ENCODE data around the gene GATD1.

Gene GATD1

GRCh38 chr11:794013-794765 is 16.9 kb upstream of the GATD1 start:
- H2BK120ac ChIP-seq (ENCODE audit: low read depth, low read length) = no peak overlapping the region
- no peak overlapping the region for H2BK5ac ChIP-seq (ENCODE audit: low read length)
- no peak overlapping the region for H4K8ac ChIP-seq (ENCODE audit: low read depth, low read length)
- no peak overlapping the region for H3K4ac ChIP-seq (ENCODE audit: low read depth, low read length)
- no peak overlapping the region for H3K56ac ChIP-seq (ENCODE audit: low read length)
- H3K79me2 ChIP-seq (ENCODE audit: control insufficient read depth, insufficient read depth, low read length) = peaks cover 3% of the 10 kb centered on the region
- H3K18ac ChIP-seq (ENCODE audit: low read length) = no peak overlapping the region
- no peaks in the 10 kb centered on the region for H3K4me1 ChIP-seq (ENCODE audit: control insufficient read depth, low read depth, low read length)
- no peak overlapping the region for H3K4me2 ChIP-seq (ENCODE audit: low read length)
- H3K9ac ChIP-seq (ENCODE audit: low read length) = no peak overlapping the region
- no peak overlapping the region for H3K27ac ChIP-seq (ENCODE audit: low read depth, low read length)
- no CpG with 5 or more reads among the region's 31 CpGs for WGBS (ENCODE audit: extremely low coverage, insufficient coverage, low lambda C conversion rate)
- no peak overlapping the region for H2AK5ac ChIP-seq (ENCODE audit: low read length)
- peaks cover 4% of the 10 kb centered on the region for H3K79me1 ChIP-seq (ENCODE audit: low read length)
- DNase-seq = no peak
- H3K36me3 ChIP-seq (ENCODE audit: control insufficient read depth, insufficient read depth, low read length) = no peaks in the 10 kb centered on the region
- no peak overlapping the region for H4K5ac ChIP-seq (ENCODE audit: low read length)
- no peak overlapping the region for H3K23ac ChIP-seq (ENCODE audit: low read length)
- H3K4me3 ChIP-seq (ENCODE audit: low read length) = no peak overlapping the region
- H3K27me3 ChIP-seq (ENCODE audit: insufficient read depth, low read length, poor library complexity) = no peaks in the 10 kb centered on the region
- H2BK15ac ChIP-seq (replicated peaks; ENCODE audit: low read depth) = no peak overlapping the region

GRCh38 chr11:793556-793955 is 16.3 kb upstream of the GATD1 start:
- Histone ChIP-seq H2BK120ac (ENCODE audit: low read depth, low read length) (no peak overlapping the region), H3K4ac (ENCODE audit: low read depth, low read length) (no peak overlapping the region), H3K9ac (ENCODE audit: low read length) (no peak overlapping the region), H3K4me1 (ENCODE audit: control insufficient read depth, low read depth, low read length) (no peaks in the 10 kb centered on the region), H3K79me2 (ENCODE audit: control insufficient read depth, insufficient read depth, low read length) (peaks cover 3% of the 10 kb centered on the region), H3K23ac (ENCODE audit: low read length) (no peak overlapping the region), H3K36me3 (ENCODE audit: control insufficient read depth, insufficient read depth, low read length) (no peaks in the 10 kb centered on the region), H2BK15ac (replicated peaks; ENCODE audit: low read depth) (no peak overlapping the region), H3K27me3 (ENCODE audit: insufficient read depth, low read length, poor library complexity) (no peaks in the 10 kb centered on the region), H3K4me3 (ENCODE audit: low read length) (no peak overlapping the region), H3K4me2 (ENCODE audit: low read length) (no peak overlapping the region), H2AK5ac (ENCODE audit: low read length) (no peak overlapping the region), H2BK5ac (ENCODE audit: low read length) (no peak overlapping the region), H4K5ac (ENCODE audit: low read length) (no peak overlapping the region), H3K56ac (ENCODE audit: low read length) (no peak overlapping the region), H4K8ac (ENCODE audit: low read depth, low read length) (no peak overlapping the region), H3K27ac (ENCODE audit: low read depth, low read length) (no peak overlapping the region), H3K18ac (ENCODE audit: low read length) (no peak overlapping the region), H3K79me1 (ENCODE audit: low read length) (peaks cover 4% of the 10 kb centered on the region)
- WGBS (ENCODE audit: extremely low coverage, insufficient coverage, low lambda C conversion rate) = no CpG with 5 or more reads among the region's 7 CpGs
- DNase-seq = no peak

- no peak overlapping the region for H2AK5ac ChIP-seq (ENCODE audit: low read length)
- peaks cover 4% of the 10 kb centered on the region for H3K79me1 ChIP-seq (ENCODE audit: low read length)
- no peak overlapping the region for H4K8ac ChIP-seq (ENCODE audit: low read depth, low read length)
- no peak overlapping the region for H3K4me3 ChIP-seq (ENCODE audit: low read length)
- no peak overlapping the region for H2BK5ac ChIP-seq (ENCODE audit: low read length)
- peaks cover 3% of the 10 kb centered on the region for H3K79me2 ChIP-seq (ENCODE audit: control insufficient read depth, insufficient read depth, low read length)
- WGBS (ENCODE audit: extremely low coverage, insufficient coverage, low lambda C conversion rate) = no CpG with 5 or more reads among the region's 13 CpGs
- no peak overlapping the region for H3K23ac ChIP-seq (ENCODE audit: low read length)
- no peak overlapping the region for H3K4me2 ChIP-seq (ENCODE audit: low read length)
- H3K18ac ChIP-seq (ENCODE audit: low read length) = no peak overlapping the region
- H3K56ac ChIP-seq (ENCODE audit: low read length) = no peak overlapping the region
- H3K27ac ChIP-seq (ENCODE audit: low read depth, low read length) = no peak overlapping the region
- no peak overlapping the region for H2BK120ac ChIP-seq (ENCODE audit: low read depth, low read length)
- H3K27me3 ChIP-seq (ENCODE audit: insufficient read depth, low read length, poor library complexity) = no peaks in the 10 kb centered on the region
- H3K9ac ChIP-seq (ENCODE audit: low read length) = no peak overlapping the region
- H3K4ac ChIP-seq (ENCODE audit: low read depth, low read length) = no peak overlapping the region
- no peaks in the 10 kb centered on the region for H3K4me1 ChIP-seq (ENCODE audit: control insufficient read depth, low read depth, low read length)
- no peaks in the 10 kb centered on the region for H3K36me3 ChIP-seq (ENCODE audit: control insufficient read depth, insufficient read depth, low read length)
- H2BK15ac ChIP-seq (replicated peaks; ENCODE audit: low read depth) = no peak overlapping the region
- H4K5ac ChIP-seq (ENCODE audit: low read length) = no peak overlapping the region
- no peak for DNase-seq
Observed at GRCh38 chr11:792873-793272, 15.6 kb upstream of the GATD1 start.

- no peak overlapping the region for H3K18ac ChIP-seq (ENCODE audit: low read length)
- no CpG with 5 or more reads among the region's 15 CpGs for WGBS (ENCODE audit: extremely low coverage, insufficient coverage, low lambda C conversion rate)
Observed at GRCh38 chr11:792535-792821, 15.2 kb upstream of the GATD1 start.

GRCh38 chr11:791658-792534 is 14.6 kb upstream of the GATD1 start:
- Histone ChIP-seq H3K23ac (ENCODE audit: low read length) (no peak overlapping the region), H4K5ac (ENCODE audit: low read length) (no peak overlapping the region), H3K4me1 (ENCODE audit: control insufficient read depth, low read depth, low read length) (no peaks in the 10 kb centered on the region), H2BK15ac (replicated peaks; ENCODE audit: low read depth) (no peak overlapping the region), H3K79me1 (ENCODE audit: low read length) (peaks cover 4% of the 10 kb centered on the region), H3K27ac (ENCODE audit: low read depth, low read length) (no peak overlapping the region), H3K4me2 (ENCODE audit: low read length) (no peak overlapping the region), H3K79me2 (ENCODE audit: control insufficient read depth, insufficient read depth, low read length) (peaks cover 3% of the 10 kb centered on the region), H2AK5ac (ENCODE audit: low read length) (no peak overlapping the region), H3K4me3 (ENCODE audit: low read length) (no peak overlapping the region), H3K18ac (ENCODE audit: low read length) (no peak overlapping the region), H2BK5ac (ENCODE audit: low read length) (no peak overlapping the region), H3K27me3 (ENCODE audit: insufficient read depth, low read length, poor library complexity) (no peaks in the 10 kb centered on the region), H3K36me3 (ENCODE audit: control insufficient read depth, insufficient read depth, low read length) (no peaks in the 10 kb centered on the region), H2BK120ac (ENCODE audit: low read depth, low read length) (no peak overlapping the region), H4K8ac (ENCODE audit: low read depth, low read length) (no peak overlapping the region), H3K56ac (ENCODE audit: low read length) (no peak overlapping the region), H3K4ac (ENCODE audit: low read depth, low read length) (no peak overlapping the region), H3K9ac (ENCODE audit: low read length) (no peak overlapping the region)
- DNase-seq = no peak
- no CpG with 5 or more reads among the region's 49 CpGs for WGBS (ENCODE audit: extremely low coverage, insufficient coverage, low lambda C conversion rate)

More at GRCh38 chr11:792535-792821, 15.2 kb upstream of the GATD1 start:
- Histone ChIP-seq H3K79me2 (ENCODE audit: control insufficient read depth, insufficient read depth, low read length) (peaks cover 3% of the 10 kb centered on the region), H3K4ac (ENCODE audit: low read depth, low read length) (no peak overlapping the region), H2BK15ac (replicated peaks; ENCODE audit: low read depth) (no peak overlapping the region), H3K27me3 (ENCODE audit: insufficient read depth, low read length, poor library complexity) (no peaks in the 10 kb centered on the region), H3K9ac (ENCODE audit: low read length) (no peak overlapping the region), H2BK5ac (ENCODE audit: low read length) (no peak overlapping the region), H3K27ac (ENCODE audit: low read depth, low read length) (no peak overlapping the region), H4K5ac (ENCODE audit: low read length) (no peak overlapping the region), H3K4me2 (ENCODE audit: low read length) (no peak overlapping the region), H3K23ac (ENCODE audit: low read length) (no peak overlapping the region), H3K4me3 (ENCODE audit: low read length) (no peak overlapping the region), H3K4me1 (ENCODE audit: control insufficient read depth, low read depth, low read length) (no peaks in the 10 kb centered on the region), H3K36me3 (ENCODE audit: control insufficient read depth, insufficient read depth, low read length) (no peaks in the 10 kb centered on the region), H2AK5ac (ENCODE audit: low read length) (no peak overlapping the region), H3K56ac (ENCODE audit: low read length) (no peak overlapping the region), H2BK120ac (ENCODE audit: low read depth, low read length) (no peak overlapping the region), H4K8ac (ENCODE audit: low read depth, low read length) (no peak overlapping the region), H3K79me1 (ENCODE audit: low read length) (peaks cover 4% of the 10 kb centered on the region)
- no peak for DNase-seq

Measured in mesendoderm (in vitro differentiated cells).